T-helper 17 cell (primary cell): ENCODE data around the gene DGKE. TPM values are rescaled to one million over a fixed set of nuclear protein-coding genes. Genes with fewer than 3 reads are reported as not detected.
A peak's percentile ranks its signal among the peaks of the same experiment; 100 is the strongest.

Source experiments
- ATAC-seq: fragments of 150-1000 bp; cut with Tn5 transposase; 2 replicates; pipeline ENCODE4 v1.10.0; 2021; ENCODE audit warnings: mild to moderate bottlenecking, moderate library complexity
- DNase-seq, 3 donors: peaks; one replicate each; pipeline versions ENCODE4 v3.0.0 to v3.0.0-alpha.2; 2020 to 2021
- H3K9me3 ChIP-seq: one replicate; pipeline ENCODE4 v1.7.0; 2013; ENCODE audit warnings: low read length, mild to moderate bottlenecking; ENCODE audit not compliant: control insufficient read depth, poor library complexity, severe bottlenecking
- H3K27ac Mint-ChIP-seq: one replicate; pipeline ENCODE4 v1.8.0; 2022; ENCODE audit warnings: mild to moderate bottlenecking, moderate library complexity, mixed read lengths
- H3K27me3 Mint-ChIP-seq: one replicate; pipeline ENCODE4 v1.8.0; 2022; ENCODE audit warnings: mixed read lengths
- H3K36me3 Mint-ChIP-seq: one replicate; pipeline ENCODE4 v1.8.0; 2022; ENCODE audit warnings: low read depth, mixed read lengths
- H3K4me1 Mint-ChIP-seq: one replicate; pipeline ENCODE4 v1.8.0; 2022; ENCODE audit warnings: mild to moderate bottlenecking, mixed read lengths
- H3K4me3 Mint-ChIP-seq: one replicate; pipeline ENCODE4 v1.8.0; 2022; ENCODE audit warnings: mild to moderate bottlenecking, moderate library complexity, mixed read lengths
- total RNA-seq, 4 donors: library from RNA in 2 of 4; stranded (reverse) in 2 of 4; gene quantifications; one replicate each; pipeline ENCODE4 v1.2.3 and lab custom pipeline; 2022 to 2026

Gene DGKE
- total RNA-seq, 2 donors from 2014 or later = 29.1 to 38.2 TPM

DNA sequence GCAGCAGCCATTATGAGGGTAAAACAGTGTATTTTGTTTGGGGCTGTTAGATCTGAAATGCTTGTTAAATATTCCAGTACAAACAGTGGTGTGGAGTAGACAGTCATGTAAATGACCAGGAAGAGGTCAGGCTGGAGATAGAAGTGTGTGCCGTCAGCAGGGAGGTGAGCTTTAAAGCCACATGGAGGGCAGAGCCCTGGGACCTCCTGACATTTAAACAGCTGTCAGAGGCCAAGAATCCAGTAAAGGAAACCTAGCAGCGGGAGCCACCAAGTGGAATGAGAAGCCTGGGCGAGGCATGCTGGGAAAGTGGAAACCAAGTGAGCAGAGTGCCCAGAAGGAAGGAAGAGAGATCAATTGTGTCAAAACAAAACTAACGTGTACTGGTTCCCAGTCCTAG, 27.0 kb upstream of the DGKE start:
- no peaks in the 10 kb centered on the region for H3K9me3 ChIP-seq
- ATAC-seq (no peak), DNase-seq (no peak)
- no peaks in the 10 kb centered on the region for H3K4me1 Mint-ChIP-seq
- H3K4me3 Mint-ChIP-seq = no peak overlapping the region
- no peak overlapping the region for H3K27ac Mint-ChIP-seq
- peaks cover 4% of the 10 kb centered on the region for H3K36me3 Mint-ChIP-seq
- no peaks in the 10 kb centered on the region for H3K27me3 Mint-ChIP-seq

- DNase-seq (no peak), ATAC-seq (no peak)
- Mint-ChIP-seq H3K27me3 (no peaks in the 10 kb centered on the region), H3K27ac (no peak overlapping the region), H3K4me1 (peaks cover 3% of the 10 kb centered on the region), H3K36me3 (peaks cover 4% of the 10 kb centered on the region), H3K4me3 (no peak overlapping the region)
- no peaks in the 10 kb centered on the region for H3K9me3 ChIP-seq
Measured at GRCh38 chr17:56807723-56808122, 26.2 kb upstream of the DGKE start.

GRCh38 chr17:56808503-56808902, 25.4 kb upstream of the DGKE start:
- Mint-ChIP-seq H3K4me1 (peaks cover 6% of the 10 kb centered on the region), H3K27me3 (no peaks in the 10 kb centered on the region), H3K4me3 (no peak overlapping the region), H3K27ac (no peak overlapping the region), H3K36me3 (peaks cover 7% of the 10 kb centered on the region)
- ATAC-seq = no peak
- DNase-seq = no peak
- no peaks in the 10 kb centered on the region for H3K9me3 ChIP-seq

GRCh38 chr17:56809106-56809819, 24.7 kb upstream of the DGKE start:
- H3K9me3 ChIP-seq = no peaks in the 10 kb centered on the region
- DNase-seq = no peak
- Mint-ChIP-seq H3K27me3 (no peaks in the 10 kb centered on the region), H3K27ac (no peak overlapping the region), H3K4me1 (peaks cover 6% of the 10 kb centered on the region), H3K4me3 (no peak overlapping the region), H3K36me3 (peaks cover 7% of the 10 kb centered on the region)
- no peak for ATAC-seq

DNA sequence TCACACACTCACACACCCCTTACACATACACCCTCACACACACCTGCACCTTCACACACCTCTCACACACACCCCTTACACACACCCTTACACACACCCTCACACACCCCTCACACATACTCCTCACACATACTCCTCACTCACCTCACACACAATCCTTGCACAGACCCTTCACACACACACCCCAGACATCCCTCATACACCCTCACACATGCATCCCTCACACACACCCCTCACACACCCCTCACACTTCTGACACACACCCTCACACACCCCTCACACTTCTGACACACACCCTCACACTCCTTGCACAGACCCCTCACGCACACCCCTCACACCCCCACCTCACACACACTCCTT, 24.2 kb upstream of the DGKE start:
- H3K4me3 Mint-ChIP-seq = no peak overlapping the region
- H3K27me3 Mint-ChIP-seq = no peaks in the 10 kb centered on the region
- no peaks in the 10 kb centered on the region for H3K9me3 ChIP-seq
- H3K4me1 Mint-ChIP-seq = peaks cover 6% of the 10 kb centered on the region
- no peak overlapping the region for H3K27ac Mint-ChIP-seq
- peaks cover 7% of the 10 kb centered on the region for H3K36me3 Mint-ChIP-seq
- ATAC-seq (no peak), DNase-seq (no peak)

- no peaks in the 10 kb centered on the region for H3K9me3 ChIP-seq
- DNase-seq = no peak
- H3K4me1 Mint-ChIP-seq = peaks cover 6% of the 10 kb centered on the region
- ATAC-seq = no peak
- H3K4me3 Mint-ChIP-seq = no peak overlapping the region
- peaks cover 7% of the 10 kb centered on the region for H3K36me3 Mint-ChIP-seq
- no peaks in the 10 kb centered on the region for H3K27me3 Mint-ChIP-seq
- H3K27ac Mint-ChIP-seq = no peak overlapping the region
Measured at GRCh38 chr17:56810343-56810742, 23.6 kb upstream of the DGKE start.

DNA sequence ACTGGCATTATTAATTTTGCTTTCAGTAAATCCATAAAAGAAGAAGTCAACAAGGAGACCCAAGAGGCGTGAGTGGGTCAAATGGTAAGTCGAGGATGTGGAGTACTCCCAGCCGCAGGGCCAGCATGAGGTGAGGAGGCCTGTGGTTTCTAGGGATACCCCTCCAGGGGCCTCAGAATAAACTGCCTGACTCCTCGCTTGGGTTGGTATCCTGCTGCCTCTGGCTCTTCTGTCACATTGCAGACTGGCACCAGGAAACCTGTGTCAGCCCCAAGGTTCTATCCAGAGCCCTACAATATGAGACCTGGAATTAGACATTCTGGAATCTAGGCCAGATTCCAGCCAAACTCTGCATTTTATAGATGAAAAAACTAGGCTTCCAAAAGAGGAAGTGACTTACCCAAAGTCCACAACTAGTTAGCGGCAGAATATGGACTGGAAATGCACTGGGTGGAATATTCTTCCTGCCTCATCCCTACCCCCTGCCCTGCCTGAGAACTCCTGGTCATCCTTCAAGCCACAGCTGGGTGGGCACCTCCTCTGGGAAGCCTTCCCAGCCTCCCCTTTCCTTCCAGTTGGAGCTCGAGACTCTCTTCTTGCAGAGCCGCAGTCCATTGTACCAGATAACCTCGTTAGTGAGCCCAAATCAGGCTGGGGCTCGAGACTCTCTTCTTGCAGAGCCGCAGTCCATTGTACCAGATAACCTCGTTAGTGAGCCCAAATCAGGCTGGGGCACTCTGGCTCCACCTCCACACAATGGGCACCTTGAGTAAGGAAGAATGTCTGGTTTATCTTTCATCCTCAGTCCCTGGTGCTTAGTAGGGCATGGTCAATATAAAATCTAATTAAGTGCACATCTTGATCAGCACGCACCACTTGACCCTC, 22.8 kb upstream of the DGKE start:
- H3K4me1 Mint-ChIP-seq = peaks cover 6% of the 10 kb centered on the region
- no peak for ATAC-seq
- no peaks in the 10 kb centered on the region for H3K27me3 Mint-ChIP-seq
- no peak for DNase-seq
- H3K27ac Mint-ChIP-seq = no peak overlapping the region
- no peak overlapping the region for H3K4me3 Mint-ChIP-seq
- H3K36me3 Mint-ChIP-seq = peaks cover 7% of the 10 kb centered on the region
- H3K9me3 ChIP-seq = no peaks in the 10 kb centered on the region

GRCh38 chr17:56812901-56813388, 21.0 kb upstream of the DGKE start:
- Mint-ChIP-seq H3K4me3 (no peak overlapping the region), H3K36me3 (peaks cover 2% of the 10 kb centered on the region), H3K27ac (peak overlapping the region; percentile 60), H3K27me3 (no peaks in the 10 kb centered on the region), H3K4me1 (peaks cover 6% of the 10 kb centered on the region)
- ATAC-seq (no peak), DNase-seq (no peak)
- no peaks in the 10 kb centered on the region for H3K9me3 ChIP-seq

GRCh38 chr17:56815711-56816110, 18.2 kb upstream of the DGKE start:
- Mint-ChIP-seq H3K27ac (no peak overlapping the region), H3K27me3 (no peaks in the 10 kb centered on the region), H3K4me1 (peaks cover 12% of the 10 kb centered on the region), H3K4me3 (no peak overlapping the region), H3K36me3 (peaks cover 2% of the 10 kb centered on the region)
- DNase-seq = no peak
- no peak for ATAC-seq
- no peaks in the 10 kb centered on the region for H3K9me3 ChIP-seq

DNA sequence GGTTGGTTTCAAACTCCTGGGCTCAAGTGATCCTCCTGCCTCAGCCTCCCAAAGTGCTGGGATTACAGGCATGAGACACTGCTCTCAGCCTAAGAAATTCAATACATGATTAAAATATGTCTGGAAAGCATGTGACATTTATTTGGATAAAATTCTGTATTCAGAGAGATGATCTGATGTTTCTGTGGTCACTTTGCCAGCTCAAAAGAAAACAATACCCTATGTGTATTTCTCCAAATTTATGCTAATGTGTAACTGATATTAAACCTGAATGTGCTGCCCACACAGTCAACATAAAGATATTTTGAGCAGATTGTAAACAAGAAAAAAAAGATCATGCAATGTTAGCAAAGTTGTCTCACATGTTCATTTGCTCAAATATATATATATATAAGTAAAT, 16.9 kb upstream of the DGKE start:
- DNase-seq (no peak), ATAC-seq (no peak)
- H3K9me3 ChIP-seq = no peaks in the 10 kb centered on the region
- H3K27ac Mint-ChIP-seq = no peak overlapping the region
- H3K27me3 Mint-ChIP-seq = no peaks in the 10 kb centered on the region
- H3K4me1 Mint-ChIP-seq = peaks cover 15% of the 10 kb centered on the region
- H3K4me3 Mint-ChIP-seq = no peak overlapping the region
- peaks cover 2% of the 10 kb centered on the region for H3K36me3 Mint-ChIP-seq

DNA sequence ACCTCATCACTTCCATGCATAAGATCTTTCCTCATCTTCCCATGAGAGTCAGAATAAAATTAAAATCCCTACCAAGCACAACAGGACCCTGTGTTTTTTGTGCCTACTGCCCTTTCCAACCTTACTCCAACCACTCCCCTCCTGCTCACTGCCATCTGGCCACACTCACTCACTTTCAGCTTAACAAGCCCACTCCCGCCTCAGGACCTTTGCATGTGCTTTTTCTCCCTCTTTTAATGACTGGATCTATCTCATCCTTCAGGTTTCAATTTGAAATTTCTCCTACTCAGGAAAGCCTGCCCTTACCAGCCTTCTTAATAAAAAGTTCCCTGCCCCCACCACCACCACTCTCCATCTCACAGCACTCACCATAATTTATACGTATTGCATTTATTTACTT, 14.9 kb upstream of the DGKE start:
- no peaks in the 10 kb centered on the region for H3K9me3 ChIP-seq
- Mint-ChIP-seq H3K36me3 (no peaks in the 10 kb centered on the region), H3K4me3 (no peak overlapping the region), H3K4me1 (peaks cover 9% of the 10 kb centered on the region), H3K27ac (no peak overlapping the region), H3K27me3 (no peaks in the 10 kb centered on the region)
- DNase-seq (no peak), ATAC-seq (no peak)

DNA sequence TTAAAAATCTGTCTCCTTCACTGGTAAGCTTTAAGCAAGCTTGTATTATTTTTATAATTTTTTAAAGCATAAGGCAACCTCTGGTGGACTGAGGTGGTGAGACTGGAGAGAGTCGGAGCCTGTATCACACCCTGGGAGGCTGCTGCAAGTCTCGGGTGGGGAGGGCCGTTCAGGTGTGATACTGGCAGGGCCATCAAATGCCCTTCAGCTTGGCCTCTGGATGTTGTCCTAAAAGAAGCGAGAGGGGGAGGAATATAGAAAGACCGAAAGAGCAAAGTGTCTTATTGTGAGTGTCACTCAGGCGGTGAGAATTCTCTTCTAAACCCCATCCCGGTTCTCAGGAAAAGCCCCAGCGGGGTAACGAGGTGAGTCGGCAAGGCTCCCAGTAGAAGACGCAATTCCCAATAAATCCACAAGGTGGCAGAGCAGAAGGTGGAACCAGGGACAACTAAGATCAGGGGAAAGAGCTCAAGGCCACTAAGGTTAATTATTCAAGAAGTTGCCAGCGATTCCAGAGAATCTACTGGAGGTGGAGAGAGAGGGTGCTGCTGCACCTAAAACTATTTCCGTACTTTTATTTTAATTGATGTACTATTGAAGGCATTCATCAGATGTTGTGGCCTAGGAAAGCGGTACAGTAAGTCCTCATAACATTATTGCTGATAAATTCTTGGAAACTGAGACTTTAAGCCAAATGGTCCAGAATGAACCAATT, 14.4 kb upstream of the DGKE start:
- H3K27ac Mint-ChIP-seq = peak overlapping the region; percentile 27
- H3K27me3 Mint-ChIP-seq = no peaks in the 10 kb centered on the region
- ATAC-seq = peak; percentile 76
- H3K9me3 ChIP-seq = no peaks in the 10 kb centered on the region
- H3K36me3 Mint-ChIP-seq = peaks cover 3% of the 10 kb centered on the region
- no peak overlapping the region for H3K4me3 Mint-ChIP-seq
- H3K4me1 Mint-ChIP-seq = peaks cover 13% of the 10 kb centered on the region
- peak; percentile 19 to 60 (median 39) for DNase-seq

DNA sequence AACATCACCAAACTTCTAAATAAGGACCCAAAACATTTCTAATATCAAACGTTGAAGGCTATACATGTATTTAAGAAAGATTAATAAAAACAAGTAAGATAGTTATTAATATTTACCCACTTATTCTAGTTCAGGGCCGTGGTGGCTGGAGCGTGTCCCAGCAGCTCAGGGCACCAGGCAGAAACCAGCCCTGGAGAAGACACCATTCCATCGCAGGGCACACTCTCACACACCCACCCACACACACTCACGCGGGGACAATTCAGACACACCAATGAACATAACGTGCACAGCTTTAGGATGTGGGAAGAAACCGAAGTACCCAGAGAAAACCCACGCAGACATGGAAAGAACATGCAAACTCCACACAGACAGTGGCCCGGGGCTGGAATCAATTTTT, 13.7 kb upstream of the DGKE start:
- ATAC-seq (no peak), DNase-seq (no peak)
- H3K4me3 Mint-ChIP-seq = no peak overlapping the region
- no peaks in the 10 kb centered on the region for H3K9me3 ChIP-seq
- H3K27me3 Mint-ChIP-seq = no peaks in the 10 kb centered on the region
- H3K27ac Mint-ChIP-seq = peak overlapping the region; percentile 27
- H3K36me3 Mint-ChIP-seq = peaks cover 3% of the 10 kb centered on the region
- peaks cover 14% of the 10 kb centered on the region for H3K4me1 Mint-ChIP-seq
